Mucosa of stomach (tissue), 1 donor: Measurements from ENCODE around the gene LIMK2.
"Not testable (repeated sequence)": the region's sequence is repeated elsewhere in the genome, so short reads cannot be mapped to it uniquely, and the experiment has no call there.

Experiments
- H3K27me3 ChIP-seq: one replicate; pipeline ENCODE4 v1.7.0; 2013; ENCODE audit warnings: mild to moderate bottlenecking, low read length; ENCODE audit not compliant: control insufficient read depth, insufficient read depth
- H3K36me3 ChIP-seq: one replicate; pipeline ENCODE4 v1.7.0; 2013; ENCODE audit warnings: low read length; ENCODE audit not compliant: control insufficient read depth, insufficient read depth
- H3K4me1 ChIP-seq: one replicate; pipeline ENCODE4 v1.7.0; 2013; ENCODE audit warnings: mild to moderate bottlenecking, low read length; ENCODE audit not compliant: control insufficient read depth, insufficient read depth
- H3K4me3 ChIP-seq: one replicate; pipeline ENCODE4 v1.7.0; 2013; ENCODE audit warnings: low read length
- H3K9ac ChIP-seq: one replicate; pipeline ENCODE4 v1.7.0; 2013; ENCODE audit warnings: mild to moderate bottlenecking, low read length, moderate library complexity
- H3K9me3 ChIP-seq: one replicate; pipeline ENCODE4 v1.7.0; 2013; ENCODE audit warnings: mild to moderate bottlenecking, low read length, moderate library complexity; ENCODE audit not compliant: control insufficient read depth
- donor health status: Pancreatic carcinoma.

The LIMK2 gene

GRCh38 chr22:31193092-31193491 is 19.0 kb upstream of the LIMK2 start:
- Histone ChIP-seq H3K9me3 (no peaks in the 10 kb centered on the region), H3K36me3 (no peaks in the 10 kb centered on the region), H3K4me1 (no peaks in the 10 kb centered on the region), H3K27me3 (no peaks in the 10 kb centered on the region), H3K4me3 (no peak overlapping the region), H3K9ac (no peak overlapping the region)

DNA sequence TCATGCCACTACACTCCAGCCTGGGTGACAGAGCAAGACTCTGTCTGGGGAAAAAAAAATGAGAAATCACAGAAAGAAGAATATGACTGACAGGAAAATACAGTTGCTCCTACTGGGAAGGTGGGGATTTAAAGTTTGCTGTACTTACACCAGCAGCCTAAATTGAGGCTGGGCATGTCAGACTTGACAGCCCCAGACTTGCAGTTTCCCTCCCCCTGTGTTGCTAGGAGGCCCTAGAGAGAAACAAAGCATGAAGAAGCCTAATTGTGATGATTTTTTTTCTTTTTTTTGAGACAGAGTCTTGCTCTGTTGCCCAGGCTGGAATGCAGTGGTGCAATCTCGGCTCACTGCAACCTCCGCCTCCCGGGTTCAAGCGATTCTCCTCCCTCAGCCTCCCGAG is 17.4 kb upstream of the LIMK2 start:
- H3K36me3 ChIP-seq, H3K4me1 ChIP-seq, H3K9me3 ChIP-seq, H3K9ac ChIP-seq, H3K27me3 ChIP-seq, H3K4me3 ChIP-seq: not testable (repeated sequence)

DNA sequence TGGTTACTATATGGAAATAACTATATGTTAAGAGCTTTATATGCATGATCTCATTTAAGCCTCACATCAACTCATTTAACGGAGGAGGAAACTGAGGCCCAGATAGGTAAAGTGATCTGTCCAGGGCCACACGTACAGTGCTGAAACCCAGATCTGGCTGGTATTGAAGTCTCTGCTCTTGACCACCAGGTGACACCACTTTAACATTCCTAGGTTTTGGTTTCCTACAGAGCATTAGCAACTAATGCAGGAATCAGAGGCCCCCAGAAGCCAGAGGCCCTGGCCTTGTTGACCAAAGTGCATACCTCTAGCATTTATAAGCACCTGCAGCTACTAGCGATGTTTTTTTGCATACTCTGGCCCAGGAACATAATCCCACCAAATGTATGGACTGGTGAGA is 12.9 kb upstream of the LIMK2 start:
- Histone ChIP-seq H3K4me1 (no peaks in the 10 kb centered on the region), H3K27me3 (no peaks in the 10 kb centered on the region), H3K4me3 (no peak overlapping the region), H3K36me3 (peaks cover 6% of the 10 kb centered on the region), H3K9ac (no peak overlapping the region), H3K9me3 (no peaks in the 10 kb centered on the region)

- peaks cover 16% of the 10 kb centered on the region for H3K4me1 ChIP-seq
- H3K36me3 ChIP-seq, H3K27me3 ChIP-seq, H3K9me3 ChIP-seq, H3K9ac ChIP-seq, H3K4me3 ChIP-seq: not testable (repeated sequence)
These were observed 7.6 kb upstream of the LIMK2 start for GRCh38 chr22:31204352-31204984.

- H3K4me3 ChIP-seq, H3K27me3 ChIP-seq, H3K9ac ChIP-seq, H3K36me3 ChIP-seq, H3K9me3 ChIP-seq: not testable (repeated sequence)
- H3K4me1 ChIP-seq: peaks cover 16% of the 10 kb centered on the region
These were observed 7.0 kb upstream of the LIMK2 start for GRCh38 chr22:31205059-31205458.

DNA sequence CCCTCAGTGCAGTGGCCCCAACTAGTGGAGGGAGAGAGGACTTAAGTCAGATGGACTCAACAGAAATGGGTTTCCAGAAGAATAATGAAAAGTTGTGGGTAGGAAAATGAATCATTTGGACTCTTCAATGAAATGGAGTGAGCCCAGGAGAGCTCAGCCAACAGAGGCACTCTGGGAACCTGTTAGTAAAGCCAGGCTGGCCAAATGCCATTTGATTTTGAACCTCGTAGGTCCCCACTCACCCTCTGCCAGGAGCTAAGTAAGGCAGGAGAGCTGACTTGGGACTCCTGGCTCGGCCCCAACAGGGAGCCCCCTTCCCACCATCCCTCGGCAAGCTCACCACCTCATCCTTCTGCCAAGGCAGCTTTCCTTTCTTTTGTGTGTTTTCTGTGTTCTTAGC is 5.6 kb upstream of the LIMK2 start:
- peaks cover 28% of the 10 kb centered on the region for H3K4me1 ChIP-seq
- not testable (repeated sequence) for H3K9me3 ChIP-seq, H3K27me3 ChIP-seq, H3K9ac ChIP-seq, H3K36me3 ChIP-seq, H3K4me3 ChIP-seq

GRCh38 chr22:31206896-31207687 is 5.0 kb upstream of the LIMK2 start:
- H3K27me3 ChIP-seq: no peaks in the 10 kb centered on the region
- no peaks in the 10 kb centered on the region for H3K9me3 ChIP-seq
- no peak overlapping the region for H3K9ac ChIP-seq
- H3K4me3 ChIP-seq: no peak overlapping the region
- H3K4me1 ChIP-seq: peaks cover 33% of the 10 kb centered on the region
- peaks cover under 1% of the 10 kb centered on the region for H3K36me3 ChIP-seq

DNA sequence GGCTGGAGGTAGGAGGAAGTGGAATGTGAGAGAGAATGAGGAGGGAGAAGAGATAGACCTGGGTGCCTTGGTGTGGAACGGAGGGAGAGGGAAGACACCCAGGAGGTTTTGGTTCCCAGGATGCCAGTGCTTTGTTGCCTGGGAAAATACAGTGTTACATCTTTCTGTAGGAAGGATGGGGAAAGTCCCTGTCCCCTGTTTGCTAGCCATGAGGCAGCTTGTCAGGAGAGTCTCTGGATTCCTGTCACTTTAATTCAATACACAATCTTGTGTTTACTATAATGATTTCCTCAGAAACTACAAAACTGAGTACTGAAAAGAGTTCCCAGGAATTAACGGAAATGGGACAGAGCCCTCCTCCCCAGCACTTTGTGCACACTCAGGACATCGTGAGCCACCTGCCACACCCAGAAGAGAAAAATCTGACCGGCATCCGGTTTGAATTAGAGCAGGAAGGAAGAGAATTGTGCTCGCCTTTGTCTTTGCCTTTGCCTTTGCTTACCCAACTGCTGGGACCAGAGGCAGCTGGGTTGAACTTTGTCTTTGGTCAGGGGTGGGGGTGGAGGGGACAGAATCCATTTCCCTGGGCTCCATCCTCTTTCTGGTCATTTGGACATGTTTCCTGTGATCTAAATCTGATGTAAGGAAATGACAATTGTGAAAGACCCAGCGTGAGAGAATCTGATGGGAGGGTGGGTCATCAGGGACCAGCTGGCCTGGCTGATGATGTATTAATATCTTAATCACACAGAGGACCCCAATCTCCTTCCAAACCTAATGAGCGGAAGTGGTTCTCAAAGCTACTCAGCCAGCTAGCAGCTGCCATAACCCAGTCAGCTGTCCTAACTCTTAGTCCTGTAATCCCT is 1.3 kb upstream of the LIMK2 start:
- H3K9ac ChIP-seq: no peak overlapping the region
- H3K27me3 ChIP-seq: no peaks in the 10 kb centered on the region
- no peak overlapping the region for H3K4me3 ChIP-seq
- peaks cover 51% of the 10 kb centered on the region for H3K4me1 ChIP-seq
- no peaks in the 10 kb centered on the region for H3K36me3 ChIP-seq
- H3K9me3 ChIP-seq: no peaks in the 10 kb centered on the region

DNA sequence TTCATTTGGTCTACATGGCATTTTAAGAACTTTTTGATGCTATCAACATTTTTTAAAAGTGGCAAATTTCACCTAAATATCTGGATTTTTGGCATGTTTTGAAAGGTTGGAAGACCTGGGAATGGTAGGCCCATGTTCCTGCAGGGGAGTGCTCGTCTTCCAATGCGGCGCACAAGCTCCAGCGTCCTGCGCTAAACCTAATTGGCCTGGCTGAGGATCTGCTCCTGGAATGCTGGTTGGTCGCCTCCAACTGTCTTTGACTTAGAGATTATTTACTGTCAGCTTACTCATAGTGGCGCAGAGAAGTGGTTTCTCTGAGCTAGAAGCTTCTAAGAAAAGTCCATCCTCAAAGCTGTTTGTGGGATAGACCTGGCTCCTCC is 626 bp upstream of the LIMK2 start:
- no peaks in the 10 kb centered on the region for H3K36me3 ChIP-seq
- H3K9ac ChIP-seq: no peak overlapping the region
- no peaks in the 10 kb centered on the region for H3K9me3 ChIP-seq
- H3K27me3 ChIP-seq: no peaks in the 10 kb centered on the region
- no peak overlapping the region for H3K4me3 ChIP-seq
- peaks cover 57% of the 10 kb centered on the region for H3K4me1 ChIP-seq

DNA sequence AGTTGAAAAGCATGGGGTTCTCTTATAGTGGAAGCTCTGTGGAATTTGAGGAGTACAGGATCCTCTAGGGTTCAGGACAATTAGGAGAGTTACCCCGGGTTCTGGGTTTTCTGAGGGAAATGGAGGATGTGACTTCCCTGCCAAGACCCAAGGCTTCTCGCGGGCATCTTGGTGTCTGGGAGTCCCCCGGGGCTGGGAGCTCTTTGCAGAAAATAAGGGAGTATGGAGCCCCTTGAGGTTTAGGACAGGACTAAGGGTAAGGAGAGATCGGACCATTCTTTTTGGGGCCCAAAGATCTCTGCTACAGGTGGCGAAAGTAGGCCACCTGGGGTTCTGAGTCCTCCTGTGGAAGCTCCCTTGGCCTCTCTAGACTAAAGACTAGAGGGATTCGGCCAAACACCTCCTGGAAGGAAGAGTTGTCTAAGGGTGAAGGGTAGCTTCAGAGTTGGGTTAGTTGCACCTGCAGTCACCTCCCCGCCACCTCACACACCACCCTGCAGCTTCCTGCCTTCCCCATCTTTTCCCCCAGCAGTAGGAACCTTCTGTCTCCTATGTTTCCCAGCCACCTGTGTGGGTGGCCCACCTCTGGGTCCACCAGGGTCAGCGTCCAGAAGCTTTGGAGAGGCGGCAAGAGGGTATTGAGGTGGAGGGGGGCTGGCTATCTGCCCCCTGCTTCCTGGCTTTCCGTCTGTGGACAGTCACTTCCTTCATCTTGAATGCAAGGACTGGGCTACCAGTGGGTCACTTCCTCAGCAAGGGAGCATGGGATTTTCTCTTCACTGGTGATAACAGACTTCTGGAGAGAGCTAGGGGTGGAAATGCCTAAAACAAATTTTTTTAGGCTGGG is 908 bp downstream of the LIMK2 start:
- Histone ChIP-seq H3K27me3 (no peaks in the 10 kb centered on the region), H3K9ac (peak overlapping the region; percentile 95), H3K4me3 (peak overlapping the region; percentile 81), H3K4me1 (peaks cover 52% of the 10 kb centered on the region), H3K9me3 (no peaks in the 10 kb centered on the region), H3K36me3 (no peaks in the 10 kb centered on the region)

DNA sequence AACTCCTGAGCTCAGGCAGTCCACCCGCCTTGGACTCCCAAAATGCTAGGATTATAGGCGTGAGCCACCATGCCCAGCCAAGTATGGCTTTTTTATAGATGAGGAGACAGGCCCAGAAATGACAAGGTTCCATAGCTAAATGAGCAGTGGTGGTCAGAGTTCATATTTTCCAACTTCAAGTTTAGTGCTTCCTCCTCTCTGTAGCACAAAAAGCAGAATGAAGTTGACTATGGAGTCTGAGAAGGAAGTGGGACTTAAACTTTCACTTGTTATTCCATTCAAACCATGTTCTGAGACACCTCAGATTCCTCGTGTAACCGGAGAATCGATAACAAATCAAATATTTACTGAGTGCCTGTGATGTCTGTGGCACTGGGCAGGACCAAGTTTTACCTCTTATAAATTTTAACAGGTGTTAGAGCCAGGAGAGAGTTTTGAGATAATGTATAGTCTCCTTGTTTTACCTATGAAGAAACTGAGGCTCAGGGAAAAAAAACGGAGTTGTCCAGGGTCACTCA is 3.0 kb downstream of the LIMK2 start:
- Histone ChIP-seq H3K27me3 (no peaks in the 10 kb centered on the region), H3K4me1 (peaks cover 64% of the 10 kb centered on the region), H3K36me3 (no peaks in the 10 kb centered on the region), H3K9ac (peak overlapping the region; percentile 22), H3K4me3 (no peak overlapping the region), H3K9me3 (no peaks in the 10 kb centered on the region)
